ENCODE results near the gene CARS1. TPM values are rescaled to one million over a fixed set of nuclear protein-coding genes. Genes with fewer than 3 reads are reported as not detected.

CARS1 gene
- polyA plus RNA-seq, 1 donor from 2014 or later: 35.8 TPM

DNA sequence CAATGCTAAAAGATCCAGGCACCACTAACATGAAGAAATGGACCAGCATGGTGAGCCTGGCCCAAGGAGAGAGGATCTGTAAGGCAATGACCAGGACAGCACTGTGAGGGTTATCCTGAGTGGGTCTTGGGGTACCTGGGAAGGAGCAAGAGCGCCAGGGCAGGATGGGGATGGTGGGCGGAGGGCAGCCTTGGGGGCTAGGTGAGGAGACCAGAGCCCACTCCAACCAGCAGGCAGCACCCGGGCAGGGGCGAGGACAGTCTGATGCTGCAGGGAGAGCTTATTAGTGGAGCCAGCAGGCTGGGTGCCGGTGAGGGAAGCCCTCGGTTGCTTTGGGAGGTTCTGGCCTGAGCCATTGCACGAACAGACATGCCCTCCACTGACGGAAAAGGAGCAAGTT lies 54.4 kb downstream of the CARS1 start:
- Mint-ChIP-seq H3K27me3 (no peaks in the 10 kb centered on the region), H3K36me3 (no peaks in the 10 kb centered on the region), H3K9me3 (no peaks in the 10 kb centered on the region), H3K27ac (no peak overlapping the region), H3K4me1 (no peaks in the 10 kb centered on the region), H3K4me3 (no peak overlapping the region)

DNA sequence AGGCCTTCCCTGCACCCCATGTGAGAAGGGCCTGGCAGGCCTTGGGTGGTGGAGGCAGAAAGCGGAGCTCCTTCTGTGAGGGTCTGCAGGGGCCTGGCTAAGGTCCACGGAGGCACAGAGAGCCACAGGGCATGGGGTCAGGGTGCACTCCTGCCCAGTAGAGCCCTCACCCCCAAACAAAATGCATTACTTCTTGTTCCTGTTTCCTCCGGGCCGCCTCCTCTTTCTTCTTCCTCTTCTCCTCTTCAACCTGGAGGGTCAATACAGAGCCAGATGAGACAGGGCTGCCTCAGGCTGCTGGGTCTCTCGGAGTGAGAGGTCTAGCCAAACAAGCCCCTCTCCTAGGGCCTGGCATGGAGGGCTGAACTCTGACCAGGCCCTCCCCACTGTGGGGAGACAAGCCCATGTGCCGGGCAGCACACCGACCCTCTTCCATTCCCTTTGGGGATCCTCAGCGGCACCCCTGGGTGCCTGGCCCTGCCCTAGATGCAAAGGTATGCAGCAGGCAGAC lies 54.8 kb downstream of the CARS1 start:
- H3K4me1 Mint-ChIP-seq: no peaks in the 10 kb centered on the region
- H3K4me3 Mint-ChIP-seq: no peak overlapping the region
- no peak overlapping the region for H3K27ac Mint-ChIP-seq
- H3K9me3 Mint-ChIP-seq: no peaks in the 10 kb centered on the region
- H3K36me3 Mint-ChIP-seq: no peaks in the 10 kb centered on the region
- H3K27me3 Mint-ChIP-seq: no peaks in the 10 kb centered on the region

DNA sequence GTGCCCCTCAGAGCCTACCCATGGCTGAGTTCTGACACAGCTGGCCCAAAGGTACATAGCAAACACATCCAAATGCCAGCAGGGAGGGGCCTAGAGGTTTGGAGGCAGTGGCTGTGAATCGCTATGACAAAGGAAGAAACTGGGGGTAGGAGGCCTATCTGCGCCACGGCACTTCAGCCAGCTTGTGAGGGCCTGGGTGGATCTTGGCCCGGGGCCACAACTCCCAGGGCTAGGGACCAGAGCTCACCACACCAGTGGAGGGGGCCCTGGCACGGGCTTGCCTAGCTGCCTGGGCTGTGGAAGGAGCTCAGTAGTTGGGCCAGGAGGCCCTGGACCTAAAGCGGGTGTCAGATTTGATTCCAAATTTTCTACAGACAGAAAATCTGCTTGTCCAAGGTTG lies 55.7 kb downstream of the CARS1 start:
- Mint-ChIP-seq H3K4me1 (no peaks in the 10 kb centered on the region), H3K4me3 (no peak overlapping the region), H3K27ac (no peak overlapping the region), H3K9me3 (no peaks in the 10 kb centered on the region), H3K27me3 (no peaks in the 10 kb centered on the region), H3K36me3 (no peaks in the 10 kb centered on the region)

DNA sequence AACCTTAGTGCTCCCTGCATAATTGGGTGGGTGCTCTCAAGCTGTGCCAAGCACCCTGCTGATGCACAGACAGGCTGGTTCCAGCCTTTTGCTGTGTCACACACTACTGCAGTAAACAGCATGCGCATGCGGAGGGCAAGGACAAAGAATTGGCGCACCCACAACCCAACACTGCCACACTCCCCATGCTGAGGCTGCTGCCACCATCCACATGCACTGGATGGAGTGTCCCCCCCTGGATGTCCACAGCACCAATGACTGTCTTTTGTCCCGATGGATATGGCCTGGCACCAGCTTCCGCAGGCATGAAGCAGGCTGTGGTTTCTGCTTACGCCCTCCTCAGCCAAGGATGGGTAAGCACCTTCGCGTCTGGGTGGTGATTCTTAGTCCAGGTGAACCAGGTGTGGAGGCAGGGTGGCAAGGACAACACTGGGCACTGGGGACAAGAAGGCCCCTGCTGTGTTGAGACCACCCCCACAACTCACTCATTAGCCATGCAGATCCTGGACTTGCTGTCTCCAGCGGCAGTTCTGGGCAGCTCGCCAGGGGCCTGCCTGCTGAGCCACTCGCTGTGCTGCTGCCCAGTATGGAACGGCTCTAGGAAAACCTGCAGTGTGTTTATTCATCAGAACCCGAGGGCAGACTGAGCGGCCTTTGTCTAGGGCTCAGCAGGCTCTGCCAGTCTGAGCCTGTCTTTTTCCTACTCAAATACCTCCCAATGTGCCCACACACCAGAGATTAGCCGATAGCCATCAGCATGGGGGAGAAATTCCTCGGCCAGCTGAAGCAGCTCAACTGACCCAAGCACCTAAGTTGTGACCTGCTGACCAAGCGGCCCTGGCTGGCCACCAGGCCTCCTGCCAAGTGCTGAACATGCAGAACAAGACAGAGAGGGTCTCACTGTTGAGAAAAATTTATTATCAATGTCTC lies 56.9 kb downstream of the CARS1 start:
- no peaks in the 10 kb centered on the region for H3K27me3 Mint-ChIP-seq
- H3K36me3 Mint-ChIP-seq: peaks cover 1% of the 10 kb centered on the region
- no peaks in the 10 kb centered on the region for H3K9me3 Mint-ChIP-seq
- no peaks in the 10 kb centered on the region for H3K4me1 Mint-ChIP-seq
- no peak overlapping the region for H3K4me3 Mint-ChIP-seq
- H3K27ac Mint-ChIP-seq: no peak overlapping the region

DNA sequence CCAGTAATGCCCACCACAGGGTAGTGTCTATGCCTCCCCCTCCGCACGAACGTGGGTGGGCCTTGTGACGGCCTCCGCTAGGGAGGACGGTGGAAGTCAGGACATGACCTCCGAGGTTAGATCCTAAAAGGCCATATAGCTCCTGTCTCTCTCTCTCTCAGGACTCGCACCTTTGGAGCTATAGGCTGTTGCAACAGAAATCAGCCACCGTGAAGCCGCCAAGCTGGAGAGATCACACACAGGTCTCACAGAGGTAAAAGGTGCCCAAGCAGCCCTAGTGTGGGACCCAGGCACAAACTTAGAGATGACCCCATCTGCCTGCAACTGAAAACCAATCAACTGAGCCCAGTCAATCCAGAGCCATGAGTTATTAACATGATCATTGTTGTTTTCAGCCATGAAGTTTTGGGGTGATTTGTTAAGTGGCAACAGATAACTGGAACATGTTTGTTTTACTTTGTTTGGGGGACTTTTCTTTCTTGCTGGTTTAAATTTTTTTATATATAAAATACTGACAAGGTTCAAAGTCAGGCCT lies 57.7 kb downstream of the CARS1 start:
- Mint-ChIP-seq H3K9me3 (no peaks in the 10 kb centered on the region), H3K27me3 (no peaks in the 10 kb centered on the region), H3K4me1 (no peaks in the 10 kb centered on the region), H3K27ac (peak overlapping the region in 1 of 3 donors; percentile 28), H3K4me3 (peak overlapping the region in 1 of 4 donors; percentile 50), H3K36me3 (peaks cover 1% of the 10 kb centered on the region)

DNA sequence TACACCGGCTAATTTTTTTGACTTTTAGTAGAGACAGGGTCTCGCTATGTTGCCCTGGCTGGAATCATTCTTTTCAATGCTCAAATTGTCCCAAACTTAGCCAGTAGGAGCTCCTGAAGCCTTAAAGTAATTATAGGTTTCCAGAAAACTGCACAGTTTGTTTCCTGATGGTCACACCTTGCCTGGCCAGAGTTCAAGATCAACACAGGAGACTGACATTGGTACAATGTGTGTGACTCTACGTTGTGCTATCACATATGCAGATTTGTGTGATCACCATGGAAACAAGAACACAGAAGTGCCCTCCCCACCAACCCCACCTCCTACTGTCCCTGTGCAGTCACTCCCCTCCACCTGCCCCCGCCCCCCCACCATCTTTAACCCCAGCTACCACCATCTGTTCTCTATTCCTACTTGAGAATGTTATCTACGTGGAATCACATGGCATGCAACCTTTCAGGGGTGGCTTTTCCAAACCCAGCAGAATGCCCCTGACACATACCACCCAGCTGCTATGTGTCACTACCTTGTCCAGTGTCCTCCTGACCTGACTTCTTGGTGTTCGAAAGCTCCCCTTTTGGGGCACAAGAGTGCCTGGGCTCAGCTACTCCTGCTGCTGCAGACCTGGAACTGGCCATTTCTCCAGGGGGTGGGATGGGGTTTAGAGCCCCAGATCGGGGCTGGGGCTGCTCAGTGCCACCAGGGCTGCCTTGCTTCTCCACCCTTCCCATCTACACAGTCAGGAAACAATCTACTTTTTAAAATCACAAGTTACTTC lies 59.0 kb downstream of the CARS1 start:
- Mint-ChIP-seq H3K4me1 (no peaks in the 10 kb centered on the region), H3K9me3 (no peaks in the 10 kb centered on the region), H3K4me3 (no peak overlapping the region), H3K36me3 (peaks cover 1% of the 10 kb centered on the region), H3K27me3 (no peaks in the 10 kb centered on the region), H3K27ac (no peak overlapping the region)

DNA sequence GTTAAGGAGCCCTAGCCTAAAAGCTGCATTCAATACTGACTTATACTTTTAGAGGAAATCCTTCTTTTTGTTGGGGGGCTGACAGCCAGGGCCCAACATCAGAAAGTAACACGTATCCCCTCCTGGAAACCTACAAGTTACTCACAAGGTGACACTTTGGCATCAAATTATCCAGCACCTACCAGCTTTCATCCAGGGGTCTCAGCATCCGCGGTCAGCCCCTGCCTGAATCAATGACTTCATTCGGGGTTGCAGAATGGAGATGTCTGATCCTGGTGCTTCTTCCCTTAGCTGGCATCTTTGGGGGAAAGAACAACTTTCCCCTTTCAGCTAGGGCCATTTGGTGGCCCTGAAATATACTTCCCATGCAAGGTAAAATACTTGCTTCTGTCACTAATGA lies 59.8 kb downstream of the CARS1 start:
- Mint-ChIP-seq H3K27ac (peak overlapping the region in 1 of 3 donors; percentile 56), H3K4me3 (no peak overlapping the region), H3K36me3 (peaks cover 1% of the 10 kb centered on the region), H3K4me1 (peaks cover 0 to under 1% (median 0%) of the 10 kb centered on the region in 3 donors), H3K27me3 (no peaks in the 10 kb centered on the region), H3K9me3 (no peaks in the 10 kb centered on the region)

DNA sequence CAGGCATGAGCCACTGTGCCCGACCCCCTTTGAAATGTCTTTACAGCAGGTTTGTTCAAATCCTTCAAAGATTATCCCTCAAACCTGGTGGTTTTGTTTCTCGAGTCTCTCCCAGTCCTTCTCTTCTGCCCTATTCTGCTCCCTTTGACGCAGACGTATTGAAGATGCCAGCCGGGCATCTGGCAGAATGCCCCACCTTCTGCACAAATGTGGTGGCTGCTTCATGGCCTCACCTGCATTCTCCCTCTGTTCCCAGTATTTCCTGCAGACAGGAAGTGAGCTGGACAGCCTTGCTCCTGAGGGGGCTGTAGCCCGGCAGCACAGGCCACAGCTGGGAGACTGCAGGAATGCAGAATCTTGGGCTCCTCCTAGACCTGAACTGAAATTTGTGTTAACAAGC lies 60.2 kb downstream of the CARS1 start:
- H3K4me1 Mint-ChIP-seq: peaks cover 0 to 4% (median 2%) of the 10 kb centered on the region in 3 donors
- H3K27ac Mint-ChIP-seq: peak overlapping the region in 1 of 3 donors; percentile 56

DNA sequence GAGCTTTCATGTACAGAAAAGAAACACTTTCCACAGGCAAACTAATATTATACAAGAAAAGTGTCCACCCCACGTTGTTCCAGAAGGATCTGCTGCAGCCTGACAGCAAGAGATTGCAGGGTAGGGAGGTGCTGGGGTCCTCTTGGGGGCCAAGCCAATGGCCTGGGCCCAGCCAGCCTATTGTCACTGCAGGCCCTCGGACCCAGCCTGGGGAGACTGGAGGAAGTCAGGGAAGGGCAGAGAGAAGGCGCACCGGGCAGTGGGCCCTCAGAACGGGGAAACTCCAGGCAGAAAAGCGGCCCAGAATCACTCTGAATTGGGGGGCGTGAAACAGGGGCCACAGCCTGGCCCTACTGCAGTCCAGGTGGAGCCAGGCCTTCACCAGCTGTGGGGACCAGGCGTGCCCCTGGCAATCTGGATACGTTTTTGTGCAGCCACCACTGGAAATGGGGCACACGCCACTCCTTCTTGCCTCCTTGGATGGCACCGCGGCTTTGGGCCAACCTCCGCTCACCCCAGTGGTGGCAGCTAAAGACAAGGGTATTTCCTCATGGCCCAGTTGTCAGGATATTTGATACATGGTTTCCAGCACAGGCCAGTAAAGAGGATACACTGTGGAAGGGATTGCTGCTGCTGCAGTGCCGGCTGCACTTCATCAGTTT lies 61.2 kb downstream of the CARS1 start:
- Mint-ChIP-seq H3K36me3 (peaks cover 1% of the 10 kb centered on the region), H3K9me3 (no peaks in the 10 kb centered on the region), H3K27ac (no peak overlapping the region), H3K4me1 (peaks cover under 1 to 10% (median 8%) of the 10 kb centered on the region in 3 donors), H3K27me3 (no peaks in the 10 kb centered on the region), H3K4me3 (no peak overlapping the region)

More for the DNA sequence above, 60.2 kb downstream of the CARS1 start:
- Mint-ChIP-seq H3K36me3 (peaks cover 1% of the 10 kb centered on the region), H3K4me3 (peak overlapping the region in 1 of 4 donors; percentile 38), H3K9me3 (no peaks in the 10 kb centered on the region), H3K27me3 (no peaks in the 10 kb centered on the region)

DNA sequence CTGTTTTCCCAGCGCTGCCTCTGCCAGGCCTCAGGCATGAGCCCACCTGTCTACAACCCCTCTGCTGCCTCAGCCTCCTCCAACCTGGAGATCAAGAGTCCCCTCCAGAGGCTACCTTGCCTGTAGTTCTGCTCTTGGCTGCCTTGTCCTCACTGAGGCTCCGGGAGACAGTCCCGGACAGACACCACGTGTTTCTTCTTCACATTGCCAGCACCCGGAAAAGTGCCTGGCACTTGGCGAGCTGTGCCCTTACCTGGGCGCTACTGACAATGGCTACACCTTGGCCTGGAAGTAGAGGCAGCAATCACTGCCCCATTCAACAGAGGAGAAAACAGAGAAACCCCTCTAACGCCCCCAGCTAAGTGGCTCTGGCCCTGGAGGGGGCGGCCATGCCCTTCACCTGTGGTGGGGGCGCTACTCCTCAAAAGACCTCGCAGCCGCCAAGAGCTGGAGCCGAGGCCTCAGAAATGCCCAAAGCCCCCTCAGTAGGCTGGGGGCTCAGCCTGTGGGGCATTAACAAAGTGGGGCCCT lies 62.1 kb downstream of the CARS1 start:
- Mint-ChIP-seq H3K9me3 (no peaks in the 10 kb centered on the region), H3K27me3 (no peaks in the 10 kb centered on the region), H3K4me3 (peak overlapping the region in 1 of 4 donors; percentile 76), H3K4me1 (peaks cover 9 to 19% (median 11%) of the 10 kb centered on the region in 3 donors), H3K27ac (peak overlapping the region in 1 of 3 donors; percentile 61), H3K36me3 (peaks cover 1% of the 10 kb centered on the region)

DNA sequence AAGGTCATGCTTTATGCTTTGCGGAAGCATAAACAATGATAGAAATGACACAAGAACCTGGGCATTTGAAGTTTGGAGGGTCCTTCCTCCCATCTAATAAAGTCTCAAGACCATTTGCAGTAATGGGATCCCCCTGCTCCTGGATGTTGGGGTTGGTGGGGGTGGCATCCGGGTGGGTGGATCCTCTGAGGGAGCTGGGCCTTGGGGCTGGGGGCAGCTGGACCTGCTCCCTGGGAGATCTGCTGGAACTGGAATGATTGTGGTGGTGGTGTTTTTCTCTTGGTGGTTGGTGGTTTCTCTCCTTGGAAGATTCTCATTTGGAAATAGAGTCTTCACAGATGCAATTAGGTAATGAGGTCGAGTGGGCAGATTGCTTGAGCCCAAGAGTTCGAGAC lies 62.9 kb downstream of the CARS1 start:
- peak overlapping the region in 1 of 3 donors; percentile 61 for H3K27ac Mint-ChIP-seq
- H3K4me3 Mint-ChIP-seq: peak overlapping the region in 2 of 4 donors; percentile 76 to 77
- H3K4me1 Mint-ChIP-seq: peaks cover 17 to 27% (median 19%) of the 10 kb centered on the region in 3 donors
- no peaks in the 10 kb centered on the region for H3K27me3 Mint-ChIP-seq
- H3K9me3 Mint-ChIP-seq: no peaks in the 10 kb centered on the region
- peaks cover 1% of the 10 kb centered on the region for H3K36me3 Mint-ChIP-seq

DNA sequence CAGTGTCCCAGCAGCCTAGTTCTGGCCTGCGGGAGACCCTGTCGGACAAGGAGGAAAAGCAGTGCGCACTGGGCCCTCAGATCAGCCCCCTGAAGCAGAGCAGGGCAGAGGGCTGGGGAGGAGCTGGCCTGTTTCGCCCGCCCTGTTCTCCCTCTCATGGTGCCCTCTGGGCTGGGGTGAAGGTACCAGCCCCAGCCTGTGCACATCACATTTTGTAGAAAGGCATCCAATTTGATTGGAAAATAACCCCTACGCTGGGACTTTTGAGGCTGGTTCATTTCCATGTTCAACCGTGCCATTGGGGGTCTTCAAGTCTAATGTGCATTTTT lies 64.3 kb downstream of the CARS1 start:
- Mint-ChIP-seq H3K27me3 (no peaks in the 10 kb centered on the region), H3K9me3 (no peaks in the 10 kb centered on the region), H3K4me3 (peak overlapping the region; percentile 93 to 100 (median 98)), H3K27ac (peak overlapping the region; percentile 94 to 100 (median 99)), H3K36me3 (peaks cover 2% of the 10 kb centered on the region), H3K4me1 (peaks cover 29 to 40% (median 30%) of the 10 kb centered on the region in 3 donors)

DNA sequence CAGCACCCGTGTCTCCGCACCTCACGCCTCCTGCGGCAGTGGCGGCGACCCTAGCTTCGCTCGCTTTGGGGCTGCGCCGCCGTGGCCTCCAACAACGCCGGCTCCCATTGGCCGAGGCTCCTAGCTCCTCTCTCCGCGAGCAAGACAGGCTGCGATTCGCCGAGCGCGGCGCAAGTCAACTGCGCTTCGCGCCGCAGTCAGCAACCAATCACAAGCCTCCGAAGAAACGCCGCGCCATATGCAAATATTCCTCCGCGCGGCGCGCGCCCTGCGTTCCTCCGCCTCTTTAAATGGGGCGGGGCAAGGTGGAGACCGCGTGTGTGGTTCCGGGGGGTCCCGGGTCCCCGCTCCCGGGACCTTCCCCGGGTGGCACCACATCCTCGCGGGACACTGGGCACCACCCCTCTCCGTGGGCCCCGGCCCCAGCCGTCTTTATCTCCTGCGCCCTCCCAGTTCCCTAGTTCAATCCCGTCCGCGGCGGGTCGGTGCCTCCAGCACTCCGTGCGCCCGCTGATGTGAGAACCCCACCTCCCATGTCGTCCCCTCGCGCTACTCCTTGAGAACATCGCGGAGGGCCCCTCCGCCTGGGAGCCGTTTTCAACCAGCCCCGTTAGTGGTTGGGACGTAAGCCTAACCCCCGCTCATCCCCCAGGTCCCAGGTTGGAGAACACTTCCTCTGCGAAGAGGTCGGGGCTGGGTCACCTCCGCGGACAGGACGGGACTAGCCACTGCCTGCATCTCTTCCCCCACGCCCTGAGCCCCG lies 64.8 kb downstream of the CARS1 start, which contains the start of gene NAP1L4:
Gene NAP1L4 (minus strand): TSS at position 96 of the 763 bp plus-strand sequence. CDS start 13,109 bp downstream, outside the sequence.
- Mint-ChIP-seq H3K27me3 (no peaks in the 10 kb centered on the region), H3K4me3 (peak within 1 kb of the TSS; percentile 93 to 100 (median 98)), H3K9me3 (no peaks in the 10 kb centered on the region), H3K4me1 (peaks cover 33 to 44% (median 33%) of the 10 kb centered on the region in 3 donors), H3K27ac (peak within 1 kb of the TSS; percentile 94 to 100 (median 99)), H3K36me3 (peaks cover 2% of the 10 kb centered on the region)

Measured in IgD-negative memory B cell (primary cell).